WTC11 (cell line): ENCODE data around the gene ATP2B2. TPM values are rescaled to one million over a fixed set of nuclear protein-coding genes. Genes with fewer than 3 reads are reported as not detected.

ENCODE experiments used
- ATAC-seq: fragments of 200-7000 bp; cut with Tn5 transposase; 2 replicates; pipeline ENCODE4 v1.10.0; 2021; ENCODE audit warnings: mild to moderate bottlenecking, moderate library complexity
- CTCF ChIA-PET: fragments of 300-600 bp; sonication (Branson Sonifier 250); formaldehyde crosslinking; loops from one replicate; lab custom pipeline; 2021; ENCODE audit warnings: antibody characterized with exemption; lab: Charles Lee
- POLR2A ChIA-PET: fragments of 350-600 bp; sonication (Branson Sonifier 250); formaldehyde crosslinking; loops from one replicate; lab custom pipeline; 2021; ENCODE audit warnings: antibody characterized with exemption; lab: Charles Lee
- DNase-seq: peaks from one replicate; pipeline ENCODE4 v3.0.0; 2021; ENCODE audit warnings: low spot score
- H3K27ac Mint-ChIP-seq: 2 replicates; pipeline ENCODE4 v1.8.0; 2021; ENCODE audit warnings: mixed read lengths
- H3K27me3 Mint-ChIP-seq: 2 replicates; pipeline ENCODE4 v1.8.0; 2021; ENCODE audit warnings: low read depth, mild to moderate bottlenecking, moderate library complexity, mixed read lengths
- H3K36me3 Mint-ChIP-seq: 2 replicates; pipeline ENCODE4 v1.8.0; 2021; ENCODE audit warnings: mixed read lengths
- H3K4me1 Mint-ChIP-seq: 2 replicates; pipeline ENCODE4 v1.8.0; 2022; ENCODE audit warnings: mixed read lengths
- H3K4me3 Mint-ChIP-seq: 2 replicates; pipeline ENCODE4 v1.8.0; 2021; ENCODE audit warnings: mild to moderate bottlenecking, moderate library complexity, mixed read lengths
- H3K9me3 Mint-ChIP-seq: 2 replicates; pipeline ENCODE4 v1.8.0; 2021; ENCODE audit warnings: mixed read lengths
- AR ChIP-seq: fragments of 250-450 bp; sonication (Bioruptor Pico); IDR thresholded peaks from 2 replicates; pipeline ENCODE4 v1.9.0; 2021; ENCODE audit warnings: mild to moderate bottlenecking
- ATF6 ChIP-seq: sonication (generic); formaldehyde crosslinking; IDR thresholded peaks from 2 replicates; pipeline ENCODE4 v1.8.1; 2023; ENCODE audit warnings: mild to moderate bottlenecking, missing genetic modification reagents
- GTF2I ChIP-seq: fragments of 250-450 bp; sonication (Bioruptor Pico); conservative IDR thresholded peaks from 2 replicates; pipeline ENCODE4 v1.4.0; 2021; ENCODE audit warnings: mild to moderate bottlenecking
- HMGA2 ChIP-seq: fragments of 250-450 bp; sonication (Bioruptor Pico); IDR thresholded peaks from 2 replicates; pipeline ENCODE4 v1.4.0; 2021; ENCODE audit warnings: mild to moderate bottlenecking, moderate library complexity
- IRF2 ChIP-seq: sonication (generic); formaldehyde crosslinking; IDR thresholded peaks from 2 replicates; pipeline ENCODE4 v1.8.0; 2022; ENCODE audit warnings: low read depth, missing genetic modification reagents, borderline replicate concordance
- NFATC4 ChIP-seq: fragments of 250-450 bp; sonication (Bioruptor Pico); IDR thresholded peaks from 2 replicates; pipeline ENCODE4 v1.9.0; 2021; ENCODE audit warnings: mild to moderate bottlenecking
- NFE2L1 ChIP-seq: sonication (generic); formaldehyde crosslinking; IDR thresholded peaks from 2 replicates; pipeline ENCODE4 v1.8.1; 2023; ENCODE audit warnings: missing genetic modification reagents
- NR3C1 ChIP-seq: sonication (generic); formaldehyde crosslinking; conservative IDR thresholded peaks from 2 replicates; pipeline ENCODE4 v1.8.1; 2023; ENCODE audit warnings: low read depth, mild to moderate bottlenecking, missing genetic modification reagents
- OVOL2 ChIP-seq: fragments of 250-450 bp; sonication (Bioruptor Pico); IDR thresholded peaks from 2 replicates; pipeline ENCODE4 v1.9.0; 2021; ENCODE audit warnings: mild to moderate bottlenecking, borderline replicate concordance
- SP1 ChIP-seq: sonication (generic); formaldehyde crosslinking; conservative IDR thresholded peaks from 2 replicates; pipeline ENCODE4 v1.8.1; 2022; ENCODE audit warnings: missing genetic modification reagents
- STAT6 ChIP-seq: sonication (generic); formaldehyde crosslinking; conservative IDR thresholded peaks from 2 replicates; pipeline ENCODE4 v1.8.1; 2023; ENCODE audit warnings: mild to moderate bottlenecking, low read depth, missing genetic modification reagents, moderate library complexity
- ZNF232 ChIP-seq: sonication (generic); formaldehyde crosslinking; IDR thresholded peaks from 2 replicates; pipeline ENCODE4 v1.8.0; 2022; ENCODE audit warnings: mild to moderate bottlenecking, missing genetic modification reagents
- ZNF281 ChIP-seq: sonication (generic); formaldehyde crosslinking; IDR thresholded peaks from 2 replicates; pipeline ENCODE4 v1.8.0; 2023; ENCODE audit warnings: mild to moderate bottlenecking, missing genetic modification reagents
- ZNF425 ChIP-seq: fragments of 250-450 bp; sonication (Bioruptor Pico); conservative IDR thresholded peaks from 2 replicates; pipeline ENCODE4 v1.9.0; 2021; ENCODE audit warnings: mild to moderate bottlenecking
- ZNF512 ChIP-seq: sonication (generic); formaldehyde crosslinking; IDR thresholded peaks from 2 replicates; pipeline ENCODE4 v1.8.1; 2022; ENCODE audit warnings: missing genetic modification reagents, borderline replicate concordance
- total RNA-seq: library from RNA; stranded (reverse); gene quantifications from 3 replicates; pipeline ENCODE4 v1.2.3, GENCODE V29; 2021

Gene ATP2B2
- total RNA-seq, 1 experiment from 2014 or later: 0.48 TPM

- no peak for TF ChIP-seq STAT6 (CRISPR knock-in tag)
- TF ChIP-seq IRF2 (CRISPR knock-in tag): no peak
Observed at GRCh38 chr3:10448544-10448943, 56.8 kb downstream of the ATP2B2 start (continued).

- ATAC-seq (no peak), DNase-seq (no peak)
- Mint-ChIP-seq H3K4me1 (peaks cover 4% of the 10 kb centered on the region), H3K27me3 (peaks cover 4% of the 10 kb centered on the region), H3K9me3 (peaks cover 5% of the 10 kb centered on the region), H3K27ac (no peak overlapping the region), H3K36me3 (no peaks in the 10 kb centered on the region), H3K4me3 (no peak overlapping the region)
- POLR2A ChIA-PET: no interaction called here
- TF ChIP-seq OVOL2 (CRISPR knock-in tag) (no peak), GTF2I (no peak), NFE2L1 (CRISPR knock-in tag) (no peak), ZNF281 (CRISPR knock-in tag) (no peak), NFATC4 (no peak)
- CTCF ChIA-PET: interaction anchor here (1.1 kb wide), 1 partner anchor 103 kb away, joined by 5 read pairs; no protein-coding TSS in a partner anchor
Observed at GRCh38 chr3:10447527-10448260, 57.7 kb downstream of the ATP2B2 start.

GRCh38 chr3:10447110-10447509, 58.3 kb downstream of the ATP2B2 start:
- H3K36me3 Mint-ChIP-seq: no peaks in the 10 kb centered on the region
- ATAC-seq: no peak
- TF ChIP-seq ZNF232 (CRISPR knock-in tag) (no peak), ATF6 (no peak), HMGA2 (CRISPR knock-in tag) (no peak), ZNF512 (CRISPR knock-in tag) (no peak), SP1 (CRISPR knock-in tag) (no peak), ZNF425 (CRISPR knock-in tag) (no peak), AR (no peak), NR3C1 (CRISPR knock-in tag) (no peak)
- TF ChIP-seq, all 79 proteins: peak for 0
- CTCF ChIA-PET: interaction anchor here (0.8 to 1.1 kb wide), 2 partner anchors 13 to 103 kb away, joined by 3 to 5 read pairs; no protein-coding TSS in a partner anchor
- no peak overlapping the region for H3K27ac Mint-ChIP-seq
- POLR2A ChIA-PET: no interaction called here
- peaks cover 4% of the 10 kb centered on the region for H3K27me3 Mint-ChIP-seq
- DNase-seq: no peak
- peaks cover 4% of the 10 kb centered on the region for H3K4me1 Mint-ChIP-seq
- H3K9me3 Mint-ChIP-seq: peaks cover 5% of the 10 kb centered on the region
- no peak overlapping the region for H3K4me3 Mint-ChIP-seq
